Karpas-422 (cell line): ENCODE measurements around the gene CES5A. TPM values are rescaled to one million over a fixed set of nuclear protein-coding genes. Genes with fewer than 3 reads are reported as not detected.

ENCODE experiments used
- DNase-seq: peaks from one replicate; pipeline ENCODE4 v3.0.0-alpha.2; 2015
- H2AFZ ChIP-seq: fragments of 200-600 bp; sonication (generic); 2 replicates; pipeline ENCODE4 v1.6.1; 2014; ENCODE audit warnings: antibody characterized with exemption, low read length, mixed read lengths
- H3K27ac ChIP-seq: fragments of 200-600 bp; sonication (generic); 2 replicates; pipeline ENCODE4 v1.5.1; 2014; ENCODE audit warnings: mild to moderate bottlenecking, low read length, moderate library complexity
- H3K27me3 ChIP-seq: fragments of 200-600 bp; sonication (generic); 2 replicates; pipeline ENCODE4 v1.6.1; 2014; ENCODE audit warnings: low read length, mixed read lengths
- H3K36me3 ChIP-seq: fragments of 200-600 bp; sonication (generic); 2 replicates; pipeline ENCODE4 v1.6.1; 2014; ENCODE audit warnings: low read length, mixed read lengths; ENCODE audit not compliant: insufficient read depth
- H3K4me1 ChIP-seq: fragments of 200-600 bp; sonication (generic); 2 replicates; pipeline ENCODE4 v1.6.1; 2014; ENCODE audit warnings: mild to moderate bottlenecking, low read length, mixed read lengths
- H3K4me2 ChIP-seq: fragments of 200-600 bp; sonication (generic); 2 replicates; pipeline ENCODE4 v1.6.1; 2014; ENCODE audit warnings: low read length, low read depth, mild to moderate bottlenecking; ENCODE audit not compliant: poor library complexity, severe bottlenecking
- H3K4me3 ChIP-seq: fragments of 200-600 bp; sonication (generic); 2 replicates; pipeline ENCODE4 v1.5.1; 2014; ENCODE audit warnings: mild to moderate bottlenecking, antibody characterized with exemption, low read length, mixed read lengths
- H3K79me2 ChIP-seq: fragments of 200-600 bp; sonication (generic); 2 replicates; pipeline ENCODE4 v1.6.1; 2014; ENCODE audit warnings: mild to moderate bottlenecking, low read length, mixed read lengths
- H3K9ac ChIP-seq: fragments of 200-600 bp; sonication (generic); 2 replicates; pipeline ENCODE4 v1.6.0; 2014; ENCODE audit warnings: low read length
- H3K9me2 ChIP-seq: fragments of 200-600 bp; sonication (generic), shearing (Covaris generic); replicated peaks from 2 replicates; pipeline ENCODE4 v1.6.0; 2014; ENCODE audit warnings: mild to moderate bottlenecking, low read length, moderate library complexity; ENCODE audit not compliant: insufficient read depth
- H3K9me3 ChIP-seq: fragments of 300-700, 200-600 bp; sonication (generic); 2 replicates; pipeline ENCODE4 v1.6.1; 2014; ENCODE audit warnings: low read length, mixed read lengths
- H4K20me1 ChIP-seq: fragments of 200-600 bp; sonication (generic); 2 replicates; pipeline ENCODE4 v1.6.1; 2014; ENCODE audit warnings: mild to moderate bottlenecking, antibody characterized with exemption, low read length, low read depth; ENCODE audit not compliant: insufficient read depth
- total RNA-seq: library from RNA; depleted of rRNA; stranded (reverse); fragments of >200 nt; shearing (Covaris generic); gene quantifications from 2 replicates; pipeline ENCODE4 v1.2.3, GENCODE V29; 2014; ENCODE audit warnings: low replicate concordance

CES5A gene
- total RNA-seq, 1 experiment from 2014 or later = not detected

DNA sequence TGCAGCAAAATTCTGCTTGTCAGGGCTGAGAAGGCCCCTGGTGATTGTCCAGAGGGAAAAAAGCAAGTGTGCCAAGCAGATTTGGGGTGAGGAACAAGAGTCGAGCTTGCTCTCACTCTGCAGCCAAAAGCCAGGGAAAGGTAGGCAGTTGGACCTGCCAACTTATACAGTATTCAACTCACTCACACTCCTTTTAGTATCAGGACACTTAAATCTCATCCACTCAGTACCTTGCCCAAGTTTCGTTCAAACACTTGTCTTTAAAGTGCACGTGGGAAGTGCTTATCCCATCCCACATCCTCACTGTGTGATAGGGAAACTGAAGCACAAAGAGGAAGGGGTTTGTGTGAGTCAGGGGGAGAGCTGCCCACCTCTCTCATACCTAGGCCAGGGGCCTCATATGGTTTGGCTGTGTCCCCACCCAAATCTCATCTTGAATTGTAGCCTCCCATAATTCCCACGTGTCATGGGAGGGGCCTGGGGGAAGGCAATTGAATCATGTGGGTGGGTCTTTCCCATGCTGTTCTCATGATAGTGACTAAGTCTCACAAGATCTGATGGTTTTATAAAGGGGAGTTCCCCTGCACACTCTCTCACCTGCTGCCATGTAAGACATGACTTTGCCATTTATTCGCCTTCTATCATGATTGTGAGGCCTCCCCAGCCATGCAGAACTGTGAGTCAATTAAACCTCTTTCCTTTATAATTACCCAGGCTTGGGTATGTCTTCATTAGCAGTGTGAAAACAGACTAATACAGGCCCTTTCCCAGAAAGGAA, 25.6 kb upstream of the CES5A start:
- H3K36me3 ChIP-seq = no peaks in the 10 kb centered on the region
- H4K20me1 ChIP-seq = no peaks in the 10 kb centered on the region
- H3K9me2 ChIP-seq = no peaks in the 10 kb centered on the region
- no peak overlapping the region for H3K4me3 ChIP-seq
- no peaks in the 10 kb centered on the region for H3K79me2 ChIP-seq
- H3K9ac ChIP-seq = no peak overlapping the region
- H3K4me2 ChIP-seq = no peak overlapping the region
- H3K9me3 ChIP-seq = peaks cover 3% of the 10 kb centered on the region; the same call in 1 of the 2 replicates
- no peak overlapping the region for H2AFZ ChIP-seq
- no peaks in the 10 kb centered on the region for H3K27me3 ChIP-seq
- DNase-seq = no peak
- no peaks in the 10 kb centered on the region for H3K4me1 ChIP-seq
- no peak overlapping the region for H3K27ac ChIP-seq

DNA sequence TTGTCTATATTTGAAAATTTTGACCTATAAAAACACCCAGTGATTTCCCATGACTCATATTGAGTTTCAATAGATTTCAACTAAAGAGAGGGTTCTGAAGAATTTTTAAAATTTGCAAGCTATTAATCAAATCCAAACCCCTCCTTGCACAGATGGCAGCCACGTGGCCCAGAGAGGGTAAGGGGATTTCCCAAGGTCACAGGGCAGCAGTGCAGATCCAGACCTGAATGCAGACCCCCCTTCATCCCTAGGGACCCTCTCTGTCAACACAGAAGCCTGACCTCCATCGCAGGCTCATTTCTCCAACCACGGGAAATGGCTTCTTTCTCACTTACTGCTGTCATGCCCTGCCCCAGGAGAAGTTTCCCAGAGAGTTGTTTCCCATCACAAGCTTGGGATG, 24.7 kb upstream of the CES5A start:
- Histone ChIP-seq H3K4me3 (no peak overlapping the region), H3K27ac (no peak overlapping the region), H3K4me2 (no peak overlapping the region), H3K9ac (no peak overlapping the region), H4K20me1 (no peaks in the 10 kb centered on the region), H2AFZ (no peak overlapping the region), H3K27me3 (no peaks in the 10 kb centered on the region), H3K79me2 (no peaks in the 10 kb centered on the region), H3K9me2 (no peaks in the 10 kb centered on the region), H3K9me3 (peaks cover 3% of the 10 kb centered on the region; the same call in 1 of the 2 replicates), H3K4me1 (no peaks in the 10 kb centered on the region), H3K36me3 (no peaks in the 10 kb centered on the region)
- DNase-seq = no peak

DNA sequence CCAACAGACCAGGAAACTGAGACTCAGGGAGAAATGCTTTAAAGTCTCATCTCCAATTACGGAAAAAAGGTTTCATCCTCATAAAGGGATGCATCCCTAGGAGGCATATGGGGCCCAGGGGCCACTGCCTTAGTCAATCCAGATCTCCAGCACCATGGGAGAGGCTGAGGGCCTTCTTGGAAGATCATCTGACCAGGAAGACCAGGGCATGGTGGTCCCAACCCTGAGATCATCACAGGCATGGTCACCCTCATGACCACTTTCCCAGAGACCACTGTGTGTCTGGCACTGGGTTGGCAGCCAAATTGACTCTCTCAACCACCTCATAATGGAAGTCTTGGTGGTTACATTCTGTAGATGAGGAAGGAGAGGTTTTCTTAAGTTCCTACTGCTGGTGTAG, 23.4 kb upstream of the CES5A start:
- no peak overlapping the region for H3K4me3 ChIP-seq
- H3K79me2 ChIP-seq = no peaks in the 10 kb centered on the region
- no peaks in the 10 kb centered on the region for H3K4me1 ChIP-seq
- no peaks in the 10 kb centered on the region for H3K27me3 ChIP-seq
- no peak overlapping the region for H3K4me2 ChIP-seq
- H2AFZ ChIP-seq = no peak overlapping the region
- no peak overlapping the region for H3K27ac ChIP-seq
- H3K9me3 ChIP-seq = peaks cover under 1% of the 10 kb centered on the region; the same call in 1 of the 2 replicates
- no peak for DNase-seq
- no peaks in the 10 kb centered on the region for H3K36me3 ChIP-seq
- no peaks in the 10 kb centered on the region for H3K9me2 ChIP-seq
- H4K20me1 ChIP-seq = no peaks in the 10 kb centered on the region
- no peak overlapping the region for H3K9ac ChIP-seq

DNA sequence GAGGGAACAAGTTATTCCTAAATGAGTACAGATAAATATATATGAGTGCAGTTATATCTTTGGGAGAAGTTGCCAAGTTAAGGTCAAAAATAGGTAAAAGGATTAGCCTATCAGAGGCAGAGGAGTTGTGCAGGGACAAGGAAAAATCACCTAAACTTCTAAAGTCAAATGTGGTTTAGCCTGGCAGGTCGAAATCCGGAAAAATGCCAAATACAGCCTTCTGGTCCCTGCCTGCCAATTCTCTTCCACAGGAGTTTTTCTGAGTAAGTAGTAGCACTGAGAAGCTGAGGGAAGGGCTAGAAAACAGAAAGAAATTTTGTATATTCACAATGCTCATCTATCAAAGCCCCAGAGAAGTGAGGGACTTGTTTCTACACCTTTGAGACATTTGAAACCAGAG, 17.6 kb upstream of the CES5A start:
- no peak for DNase-seq
- Histone ChIP-seq H4K20me1 (no peaks in the 10 kb centered on the region), H3K4me1 (no peaks in the 10 kb centered on the region), H3K36me3 (no peaks in the 10 kb centered on the region), H3K9me2 (0 out of 2 replicates have a peak, but pooled peaks cover 3% of the 10 kb centered on the region), H3K9me3 (peaks cover 5% of the 10 kb centered on the region; the same call in 1 of the 2 replicates), H3K27me3 (no peaks in the 10 kb centered on the region), H3K79me2 (no peaks in the 10 kb centered on the region), H3K27ac (no peak overlapping the region), H3K4me2 (no peak overlapping the region), H2AFZ (no peak overlapping the region), H3K4me3 (no peak overlapping the region), H3K9ac (no peak overlapping the region)

DNA sequence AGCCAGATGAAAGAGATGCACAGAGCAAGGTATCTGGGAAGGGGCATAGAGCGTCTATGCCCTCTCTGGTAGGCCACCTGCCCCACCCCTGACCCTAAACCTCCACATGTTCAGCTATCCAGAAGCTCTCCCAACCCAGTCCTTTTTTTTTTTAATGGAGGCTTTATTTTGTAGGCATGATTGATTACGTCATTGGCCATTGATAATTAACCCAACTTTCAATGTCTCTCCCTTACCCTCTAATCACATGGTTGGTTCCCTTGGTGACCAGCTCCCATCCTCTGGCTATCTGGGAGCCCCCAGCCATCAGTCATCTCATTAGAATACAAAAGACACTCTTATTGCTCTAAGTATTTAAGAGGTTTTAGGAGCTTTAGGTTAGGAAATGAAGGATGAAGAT, 14.3 kb upstream of the CES5A start:
- Histone ChIP-seq H3K36me3 (no peaks in the 10 kb centered on the region), H3K4me1 (no peaks in the 10 kb centered on the region), H3K79me2 (no peaks in the 10 kb centered on the region), H3K27me3 (no peaks in the 10 kb centered on the region), H3K9me3 (peaks cover 5% of the 10 kb centered on the region; the same call in 1 of the 2 replicates), H3K27ac (no peak overlapping the region), H3K4me3 (no peak overlapping the region), H3K4me2 (no peak overlapping the region), H3K9ac (no peak overlapping the region), H2AFZ (no peak overlapping the region), H4K20me1 (no peaks in the 10 kb centered on the region), H3K9me2 (0 out of 2 replicates have a peak, but pooled peaks cover 3% of the 10 kb centered on the region)
- DNase-seq = no peak

DNA sequence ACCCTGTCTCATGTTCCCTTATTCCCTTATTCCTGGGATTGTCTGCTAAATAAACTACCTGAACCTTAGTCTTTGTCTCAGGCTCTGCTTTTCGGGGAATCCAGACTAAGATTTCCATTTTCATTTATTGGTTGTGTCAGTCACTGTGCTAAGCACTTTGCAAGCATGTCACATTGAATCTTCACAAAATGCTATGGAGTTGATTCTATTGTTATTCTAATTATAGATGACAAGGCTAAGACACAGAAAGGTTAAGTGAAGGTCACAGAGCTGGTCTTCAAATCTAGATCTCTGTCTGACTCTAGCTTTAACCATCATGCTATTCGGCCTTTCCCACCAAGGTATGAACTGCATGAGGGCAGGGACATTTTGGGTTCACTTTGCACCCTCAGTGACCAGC, 13.4 kb upstream of the CES5A start:
- Histone ChIP-seq H3K9me3 (peaks cover 5% of the 10 kb centered on the region; the same call in 1 of the 2 replicates), H3K27ac (no peak overlapping the region), H3K9ac (no peak overlapping the region), H4K20me1 (no peaks in the 10 kb centered on the region), H3K27me3 (no peaks in the 10 kb centered on the region), H3K4me1 (no peaks in the 10 kb centered on the region), H3K79me2 (no peaks in the 10 kb centered on the region), H2AFZ (no peak overlapping the region), H3K36me3 (no peaks in the 10 kb centered on the region), H3K4me3 (no peak overlapping the region), H3K9me2 (0 out of 2 replicates have a peak, but pooled peaks cover 3% of the 10 kb centered on the region), H3K4me2 (no peak overlapping the region)
- DNase-seq = no peak

DNA sequence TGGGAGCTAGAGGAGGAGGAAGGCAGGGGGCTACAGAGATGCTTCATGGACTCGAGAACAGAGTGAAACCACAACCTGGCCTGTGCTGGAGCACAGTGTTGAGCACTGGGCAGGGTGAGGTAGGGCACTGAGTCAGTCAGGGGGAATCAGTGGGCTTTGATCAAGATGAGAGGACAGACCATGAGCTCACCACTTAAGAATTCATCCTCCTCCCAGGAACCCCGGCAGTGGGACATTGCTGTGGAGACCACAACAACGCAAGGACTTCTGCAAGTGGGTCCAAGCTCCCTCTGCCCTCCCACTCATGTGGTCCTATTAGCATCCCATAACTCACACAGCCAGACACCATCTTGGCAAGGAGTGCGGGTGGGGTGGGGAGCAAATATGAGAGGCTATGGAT, 1.7 kb upstream of the CES5A start:
- Histone ChIP-seq H3K9me2 (no peaks in the 10 kb centered on the region), H3K4me2 (no peak overlapping the region), H3K36me3 (no peaks in the 10 kb centered on the region), H3K9ac (no peak overlapping the region), H3K4me1 (peaks cover 5% of the 10 kb centered on the region; the same call in 1 of the 2 replicates), H2AFZ (no peak overlapping the region), H3K27me3 (no peaks in the 10 kb centered on the region), H3K4me3 (no peak overlapping the region), H3K27ac (no peak overlapping the region), H3K79me2 (no peaks in the 10 kb centered on the region), H3K9me3 (no peaks in the 10 kb centered on the region), H4K20me1 (no peaks in the 10 kb centered on the region)
- no peak for DNase-seq

DNA sequence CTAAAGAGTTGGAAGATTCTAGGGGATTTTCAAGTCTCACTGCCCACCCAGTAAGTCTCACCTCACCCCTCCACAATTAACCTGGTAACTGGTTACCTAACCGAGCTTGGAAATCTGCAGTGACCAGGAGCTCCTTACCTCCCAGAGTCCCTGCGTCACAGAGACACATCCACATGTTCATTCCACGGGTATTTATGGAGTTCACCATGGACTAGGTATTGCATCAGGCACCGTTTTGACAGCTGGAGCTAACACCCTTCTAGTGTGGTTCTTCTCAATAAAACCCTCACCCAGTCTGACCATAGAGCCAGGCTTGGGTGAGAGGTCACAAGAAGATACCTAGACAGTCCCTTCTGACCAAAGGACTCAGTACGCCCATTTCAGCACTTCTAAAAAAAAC, 2.1 kb downstream of the CES5A start:
- no peak overlapping the region for H3K4me3 ChIP-seq
- H3K79me2 ChIP-seq = no peaks in the 10 kb centered on the region
- no peaks in the 10 kb centered on the region for H3K9me3 ChIP-seq
- H3K4me1 ChIP-seq = peaks cover 5% of the 10 kb centered on the region; the same call in 1 of the 2 replicates
- no peaks in the 10 kb centered on the region for H3K9me2 ChIP-seq
- no peak overlapping the region for H3K9ac ChIP-seq
- H3K27me3 ChIP-seq = no peaks in the 10 kb centered on the region
- H3K27ac ChIP-seq = no peak overlapping the region
- H4K20me1 ChIP-seq = no peaks in the 10 kb centered on the region
- no peak overlapping the region for H2AFZ ChIP-seq
- no peak for DNase-seq
- H3K36me3 ChIP-seq = no peaks in the 10 kb centered on the region
- no peak overlapping the region for H3K4me2 ChIP-seq
